Measurements from ENCODE around the gene L3MBTL2.

The L3MBTL2 gene

GRCh38 chr22:41248758-41249157, 43.6 kb downstream of the L3MBTL2 start:
- no CpG with 5 or more reads among the region's 10 CpGs for WGBS (ENCODE audit: extremely low coverage, insufficient coverage, insufficient read length)
- Histone ChIP-seq H4K12ac (ENCODE audit: low read depth, low read length) (no peak overlapping the region), H3K4me2 (ENCODE audit: low read length) (no peak overlapping the region)

GRCh38 chr22:41249442-41249841, 44.3 kb downstream of the L3MBTL2 start:
- Histone ChIP-seq H3K9ac (ENCODE audit: low read length) (no peak overlapping the region), H3K4me1 (ENCODE audit: control insufficient read depth in 1 of 2, insufficient read depth in 2 of 2, low read length in 2 of 2) (no peaks in the 10 kb centered on the region), H2BK5ac (ENCODE audit: low read depth, low read length, poor library complexity) (no peak overlapping the region), H3K79me2 (ENCODE audit: control insufficient read depth, insufficient read depth, low read length, poor library complexity) (no peaks in the 10 kb centered on the region), H3K4me3 (ENCODE audit: low read depth, low read length) (no peak overlapping the region), H2AK5ac (ENCODE audit: low read length) (no peak overlapping the region), H3K23ac (ENCODE audit: low read length) (no peak overlapping the region), H4K8ac (ENCODE audit: low read depth, low read length) (no peak overlapping the region), H3K36me3 (ENCODE audit: control insufficient read depth in 1 of 2, insufficient read depth in 2 of 2, low read length in 2 of 2) (peaks cover 82 to 89% of the 10 kb centered on the region in 2 experiments), H3K14ac (ENCODE audit: low read length) (no peak overlapping the region), H3K9me3 (ENCODE audit: insufficient read depth, low read depth, low read length) (no peaks in the 10 kb centered on the region), H4K91ac (ENCODE audit: low read depth, low read length) (no peak overlapping the region), H3K4me2 (ENCODE audit: low read length) (no peak overlapping the region), H3K4ac (ENCODE audit: low read depth, low read length) (no peak overlapping the region), H2BK12ac (ENCODE audit: low read length) (no peak overlapping the region), H2BK120ac (ENCODE audit: insufficient read depth, low read length, poor library complexity) (no peak overlapping the region), H4K12ac (ENCODE audit: low read depth, low read length) (no peak overlapping the region), H3K27ac (ENCODE audit: low read depth, low read length) (no peak overlapping the region), H3K79me1 (ENCODE audit: low read length) (no peaks in the 10 kb centered on the region), H3K27me3 (ENCODE audit: insufficient read depth, low read length) (no peaks in the 10 kb centered on the region), H3K18ac (ENCODE audit: low read length) (no peak overlapping the region), H2AFZ (ENCODE audit: insufficient read depth, low read length, poor library complexity) (no peak overlapping the region)
- no CpG with 5 or more reads among the region's 14 CpGs for WGBS (ENCODE audit: extremely low coverage, insufficient coverage, insufficient read length)
- DNase-seq: no peak

More at GRCh38 chr22:41248758-41249157, 43.6 kb downstream of the L3MBTL2 start:
- Histone ChIP-seq H3K27me3 (ENCODE audit: insufficient read depth, low read length) (no peaks in the 10 kb centered on the region), H3K27ac (ENCODE audit: low read depth, low read length) (no peak overlapping the region), H2BK5ac (ENCODE audit: low read depth, low read length, poor library complexity) (no peak overlapping the region), H3K4me3 (ENCODE audit: low read depth, low read length) (no peak overlapping the region), H3K36me3 (ENCODE audit: control insufficient read depth in 1 of 2, insufficient read depth in 2 of 2, low read length in 2 of 2) (peaks cover 77 to 82% of the 10 kb centered on the region in 2 experiments), H2AK5ac (ENCODE audit: low read length) (no peak overlapping the region), H3K4ac (ENCODE audit: low read depth, low read length) (no peak overlapping the region), H2AFZ (ENCODE audit: insufficient read depth, low read length, poor library complexity) (no peak overlapping the region), H3K9ac (ENCODE audit: low read length) (no peak overlapping the region), H3K79me1 (ENCODE audit: low read length) (no peaks in the 10 kb centered on the region), H3K23ac (ENCODE audit: low read length) (no peak overlapping the region), H2BK120ac (ENCODE audit: insufficient read depth, low read length, poor library complexity) (no peak overlapping the region), H2BK12ac (ENCODE audit: low read length) (no peak overlapping the region), H3K14ac (ENCODE audit: low read length) (no peak overlapping the region), H4K8ac (ENCODE audit: low read depth, low read length) (no peak overlapping the region), H4K91ac (ENCODE audit: low read depth, low read length) (no peak overlapping the region), H3K79me2 (ENCODE audit: control insufficient read depth, insufficient read depth, low read length, poor library complexity) (no peaks in the 10 kb centered on the region), H3K4me1 (ENCODE audit: control insufficient read depth in 1 of 2, insufficient read depth in 2 of 2, low read length in 2 of 2) (no peaks in the 10 kb centered on the region), H3K9me3 (ENCODE audit: insufficient read depth, low read depth, low read length) (no peaks in the 10 kb centered on the region), H3K18ac (ENCODE audit: low read length) (no peak overlapping the region)
- no peak for DNase-seq

GRCh38 chr22:41250127-41250526, 45.0 kb downstream of the L3MBTL2 start:
- Histone ChIP-seq H2AFZ (ENCODE audit: insufficient read depth, low read length, poor library complexity) (no peak overlapping the region), H3K27me3 (ENCODE audit: insufficient read depth, low read length) (no peaks in the 10 kb centered on the region), H2AK5ac (ENCODE audit: low read length) (no peak overlapping the region), H3K4me1 (ENCODE audit: control insufficient read depth in 1 of 2, insufficient read depth in 2 of 2, low read length in 2 of 2) (no peaks in the 10 kb centered on the region), H3K4me2 (ENCODE audit: low read length) (no peak overlapping the region), H3K27ac (ENCODE audit: low read depth, low read length) (no peak overlapping the region), H3K79me2 (ENCODE audit: control insufficient read depth, insufficient read depth, low read length, poor library complexity) (no peaks in the 10 kb centered on the region), H3K18ac (ENCODE audit: low read length) (no peak overlapping the region), H2BK12ac (ENCODE audit: low read length) (no peak overlapping the region), H3K4me3 (ENCODE audit: low read depth, low read length) (no peak overlapping the region), H3K14ac (ENCODE audit: low read length) (no peak overlapping the region), H3K23ac (ENCODE audit: low read length) (no peak overlapping the region), H3K36me3 (ENCODE audit: control insufficient read depth in 1 of 2, insufficient read depth in 2 of 2, low read length in 2 of 2) (peaks cover 85 to 90% of the 10 kb centered on the region in 2 experiments), H3K79me1 (ENCODE audit: low read length) (no peaks in the 10 kb centered on the region), H2BK5ac (ENCODE audit: low read depth, low read length, poor library complexity) (no peak overlapping the region), H3K4ac (ENCODE audit: low read depth, low read length) (no peak overlapping the region), H3K9me3 (ENCODE audit: insufficient read depth, low read depth, low read length) (no peaks in the 10 kb centered on the region), H4K91ac (ENCODE audit: low read depth, low read length) (no peak overlapping the region), H2BK120ac (ENCODE audit: insufficient read depth, low read length, poor library complexity) (no peak overlapping the region), H4K8ac (ENCODE audit: low read depth, low read length) (no peak overlapping the region), H3K9ac (ENCODE audit: low read length) (no peak overlapping the region), H4K12ac (ENCODE audit: low read depth, low read length) (no peak overlapping the region)
- no peak for DNase-seq
- WGBS (ENCODE audit: extremely low coverage, insufficient coverage, insufficient read length): no CpG with 5 or more reads among the region's 12 CpGs

GRCh38 chr22:41252365-41252764, 47.3 kb downstream of the L3MBTL2 start:
- Histone ChIP-seq H2AK5ac (ENCODE audit: low read length) (no peak overlapping the region), H2BK5ac (ENCODE audit: low read depth, low read length, poor library complexity) (no peak overlapping the region), H3K4me2 (ENCODE audit: low read length) (no peak overlapping the region), H3K27me3 (ENCODE audit: insufficient read depth, low read length) (no peaks in the 10 kb centered on the region), H3K23ac (ENCODE audit: low read length) (no peak overlapping the region), H3K79me2 (ENCODE audit: control insufficient read depth, insufficient read depth, low read length, poor library complexity) (no peaks in the 10 kb centered on the region), H3K4me1 (ENCODE audit: control insufficient read depth in 1 of 2, insufficient read depth in 2 of 2, low read length in 2 of 2) (no peaks in the 10 kb centered on the region), H4K8ac (ENCODE audit: low read depth, low read length) (no peak overlapping the region), H3K36me3 (ENCODE audit: control insufficient read depth in 1 of 2, insufficient read depth in 2 of 2, low read length in 2 of 2) (peaks cover 88 to 92% of the 10 kb centered on the region in 2 experiments), H2BK12ac (ENCODE audit: low read length) (no peak overlapping the region), H3K79me1 (ENCODE audit: low read length) (no peaks in the 10 kb centered on the region), H3K14ac (ENCODE audit: low read length) (no peak overlapping the region), H3K9ac (ENCODE audit: low read length) (no peak overlapping the region), H4K12ac (ENCODE audit: low read depth, low read length) (no peak overlapping the region), H2BK120ac (ENCODE audit: insufficient read depth, low read length, poor library complexity) (no peak overlapping the region), H3K9me3 (ENCODE audit: insufficient read depth, low read depth, low read length) (no peaks in the 10 kb centered on the region), H3K4ac (ENCODE audit: low read depth, low read length) (no peak overlapping the region), H3K18ac (ENCODE audit: low read length) (no peak overlapping the region), H4K91ac (ENCODE audit: low read depth, low read length) (no peak overlapping the region), H3K27ac (ENCODE audit: low read depth, low read length) (no peak overlapping the region), H3K4me3 (ENCODE audit: low read depth, low read length) (no peak overlapping the region), H2AFZ (ENCODE audit: insufficient read depth, low read length, poor library complexity) (no peak overlapping the region)
- WGBS (ENCODE audit: extremely low coverage, insufficient coverage, insufficient read length): no CpG with 5 or more reads among the region's 8 CpGs
- DNase-seq: no peak
